OCI-LY1 (cell line): Measurements from ENCODE around the gene HNRNPF.
A peak's percentile ranks its signal among the peaks of the same experiment; 100 is the strongest.

Experiments
- CTCF ChIP-seq: fragments of 200-600 bp; sonication (generic), shearing (Covaris generic); IDR thresholded peaks from 2 replicates; pipeline ENCODE4 v1.5.1; 2017; ENCODE audit warnings: mild to moderate bottlenecking, antibody characterized with exemption, low read length, moderate library complexity, mixed read lengths
- EZH2 ChIP-seq: fragments of 200-600 bp; sonication (generic), shearing (Covaris generic); IDR thresholded peaks from 2 replicates; pipeline ENCODE4 v1.8.0; 2017; ENCODE audit warnings: borderline replicate concordance, mixed run types, mild to moderate bottlenecking, antibody characterized with exemption, low read length, moderate library complexity, mixed read lengths

DNA sequence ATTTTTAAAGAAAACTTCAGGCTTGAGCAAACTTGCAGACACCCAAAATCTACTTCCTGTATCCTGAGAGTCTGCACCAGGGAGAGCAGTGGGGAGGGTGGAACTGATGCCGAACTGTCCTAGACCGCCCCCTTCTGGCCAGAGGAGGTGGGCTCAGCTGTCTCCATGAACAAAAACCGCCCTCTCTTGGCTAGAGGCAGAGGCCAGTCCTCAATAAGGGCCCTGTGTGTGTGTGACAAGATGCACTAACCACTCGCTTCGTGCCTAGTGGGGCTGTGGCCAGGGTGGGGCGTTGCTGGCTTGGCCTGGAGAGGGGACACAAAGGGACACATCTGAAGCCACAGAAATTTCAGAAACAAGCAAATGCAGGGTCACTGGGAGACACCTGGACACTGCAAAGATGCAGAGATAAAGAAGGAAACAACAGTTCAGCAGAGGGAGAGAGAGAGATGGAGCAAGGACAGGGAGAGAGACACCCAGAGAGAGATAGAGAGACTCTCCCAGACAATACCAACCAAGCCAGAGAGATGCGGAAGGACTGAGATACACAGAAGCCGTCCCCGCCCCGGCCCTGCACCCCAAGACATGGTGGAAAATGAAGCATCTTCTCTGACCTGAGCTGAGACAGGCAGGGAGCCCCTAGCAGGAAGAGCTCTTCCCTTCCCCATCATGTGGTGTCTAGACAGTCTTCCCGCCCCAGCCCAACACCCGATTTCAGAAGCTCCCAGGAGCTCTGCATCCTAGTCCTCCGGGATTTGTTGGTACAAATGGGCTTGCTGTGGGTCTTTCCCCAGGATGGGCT is 60.3 kb downstream of the HNRNPF start:
- peak; percentile 95 for TF ChIP-seq CTCF
- TF ChIP-seq EZH2: no peak
